ENCODE results near the gene SMTNL2. TPM values are rescaled to one million over a fixed set of nuclear protein-coding genes. Genes with fewer than 3 reads are reported as not detected.

SMTNL2 gene
- total and polyA plus RNA-seq, 9 of the 15 experiments (the other 6 are each of a cell fraction or from before 2014, with no cell fraction given): not detected

DNA sequence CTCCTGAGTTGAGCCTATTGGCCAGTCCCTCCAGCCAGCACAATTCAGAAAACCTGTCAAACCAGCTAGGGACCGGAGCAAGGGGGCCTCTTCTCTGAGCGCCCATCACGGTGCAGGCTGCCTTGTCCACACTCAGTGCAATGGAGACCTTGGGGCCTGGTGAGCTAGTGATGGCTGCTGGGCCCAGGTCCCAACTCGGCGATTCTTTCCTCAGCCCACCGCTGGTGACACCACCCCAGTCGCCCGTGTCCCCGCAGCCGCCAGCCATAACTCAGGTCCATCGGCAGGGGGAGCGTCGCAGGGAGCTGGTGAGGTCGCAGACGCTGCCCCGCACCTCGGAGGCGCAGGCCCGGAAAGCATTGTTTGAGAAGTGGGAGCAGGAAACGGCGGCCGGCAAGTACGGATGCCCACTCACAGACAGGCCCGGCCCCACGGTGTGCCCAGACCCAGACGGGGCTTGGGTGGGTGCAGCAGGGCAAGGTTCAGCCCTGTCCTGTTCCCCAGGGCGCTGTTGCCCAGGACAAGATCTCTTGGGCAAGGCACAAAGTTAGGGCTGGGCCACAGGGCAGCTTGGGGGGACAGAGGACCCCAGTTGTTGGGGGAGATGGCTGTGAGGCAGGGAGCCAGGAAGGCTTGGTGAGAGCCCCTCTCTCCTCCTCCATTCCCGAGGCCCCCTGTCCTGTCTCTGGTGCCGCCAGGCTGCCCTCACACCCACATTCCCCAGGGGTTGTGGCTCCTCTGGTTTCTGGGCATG lies 10.8 kb downstream of the SMTNL2 start (continued):
- TF ChIP-seq, protein P1, sequence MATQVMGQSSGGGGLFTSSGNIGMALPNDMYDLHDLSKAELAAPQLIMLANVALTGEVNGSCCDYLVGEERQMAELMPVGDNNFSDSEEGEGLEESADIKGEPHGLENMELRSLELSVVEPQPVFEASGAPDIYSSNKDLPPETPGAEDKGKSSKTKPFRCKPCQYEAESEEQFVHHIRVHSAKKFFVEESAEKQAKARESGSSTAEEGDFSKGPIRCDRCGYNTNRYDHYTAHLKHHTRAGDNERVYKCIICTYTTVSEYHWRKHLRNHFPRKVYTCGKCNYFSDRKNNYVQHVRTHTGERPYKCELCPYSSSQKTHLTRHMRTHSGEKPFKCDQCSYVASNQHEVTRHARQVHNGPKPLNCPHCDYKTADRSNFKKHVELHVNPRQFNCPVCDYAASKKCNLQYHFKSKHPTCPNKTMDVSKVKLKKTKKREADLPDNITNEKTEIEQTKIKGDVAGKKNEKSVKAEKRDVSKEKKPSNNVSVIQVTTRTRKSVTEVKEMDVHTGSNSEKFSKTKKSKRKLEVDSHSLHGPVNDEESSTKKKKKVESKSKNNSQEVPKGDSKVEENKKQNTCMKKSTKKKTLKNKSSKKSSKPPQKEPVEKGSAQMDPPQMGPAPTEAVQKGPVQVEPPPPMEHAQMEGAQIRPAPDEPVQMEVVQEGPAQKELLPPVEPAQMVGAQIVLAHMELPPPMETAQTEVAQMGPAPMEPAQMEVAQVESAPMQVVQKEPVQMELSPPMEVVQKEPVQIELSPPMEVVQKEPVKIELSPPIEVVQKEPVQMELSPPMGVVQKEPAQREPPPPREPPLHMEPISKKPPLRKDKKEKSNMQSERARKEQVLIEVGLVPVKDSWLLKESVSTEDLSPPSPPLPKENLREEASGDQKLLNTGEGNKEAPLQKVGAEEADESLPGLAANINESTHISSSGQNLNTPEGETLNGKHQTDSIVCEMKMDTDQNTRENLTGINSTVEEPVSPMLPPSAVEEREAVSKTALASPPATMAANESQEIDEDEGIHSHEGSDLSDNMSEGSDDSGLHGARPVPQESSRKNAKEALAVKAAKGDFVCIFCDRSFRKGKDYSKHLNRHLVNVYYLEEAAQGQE (IDR thresholded peaks at IDR 0.05; ENCODE audit: borderline replicate concordance): peak; percentile 31; the same call in 1 of the 2 replicates
- TF ChIP-seq, protein P1 (CRISPR knock-in tag; IDR thresholded peaks at IDR 0.05; ENCODE audit: low read depth): no peak
- no peak for TF ChIP-seq ZNF551 (CRISPR knock-in tag; IDR thresholded peaks at IDR 0.05)
- TF ChIP-seq ETV6 (IDR thresholded peaks at IDR 0.05; ENCODE audit: borderline replicate concordance in 1 of 2, low read depth in 2 of 2, low read length in 1 of 2): no peak
- no peak for TF ChIP-seq ETV6 (CRISPR knock-in tag; IDR thresholded peaks at IDR 0.05; ENCODE audit: borderline replicate concordance)
